ENCODE measurements around the gene NLRC5. TPM values are rescaled to one million over a fixed set of nuclear protein-coding genes. Genes with fewer than 3 reads are reported as not detected.

NLRC5 gene
- polyA plus RNA-seq, 1 donor from 2014 or later: 134 TPM

DNA sequence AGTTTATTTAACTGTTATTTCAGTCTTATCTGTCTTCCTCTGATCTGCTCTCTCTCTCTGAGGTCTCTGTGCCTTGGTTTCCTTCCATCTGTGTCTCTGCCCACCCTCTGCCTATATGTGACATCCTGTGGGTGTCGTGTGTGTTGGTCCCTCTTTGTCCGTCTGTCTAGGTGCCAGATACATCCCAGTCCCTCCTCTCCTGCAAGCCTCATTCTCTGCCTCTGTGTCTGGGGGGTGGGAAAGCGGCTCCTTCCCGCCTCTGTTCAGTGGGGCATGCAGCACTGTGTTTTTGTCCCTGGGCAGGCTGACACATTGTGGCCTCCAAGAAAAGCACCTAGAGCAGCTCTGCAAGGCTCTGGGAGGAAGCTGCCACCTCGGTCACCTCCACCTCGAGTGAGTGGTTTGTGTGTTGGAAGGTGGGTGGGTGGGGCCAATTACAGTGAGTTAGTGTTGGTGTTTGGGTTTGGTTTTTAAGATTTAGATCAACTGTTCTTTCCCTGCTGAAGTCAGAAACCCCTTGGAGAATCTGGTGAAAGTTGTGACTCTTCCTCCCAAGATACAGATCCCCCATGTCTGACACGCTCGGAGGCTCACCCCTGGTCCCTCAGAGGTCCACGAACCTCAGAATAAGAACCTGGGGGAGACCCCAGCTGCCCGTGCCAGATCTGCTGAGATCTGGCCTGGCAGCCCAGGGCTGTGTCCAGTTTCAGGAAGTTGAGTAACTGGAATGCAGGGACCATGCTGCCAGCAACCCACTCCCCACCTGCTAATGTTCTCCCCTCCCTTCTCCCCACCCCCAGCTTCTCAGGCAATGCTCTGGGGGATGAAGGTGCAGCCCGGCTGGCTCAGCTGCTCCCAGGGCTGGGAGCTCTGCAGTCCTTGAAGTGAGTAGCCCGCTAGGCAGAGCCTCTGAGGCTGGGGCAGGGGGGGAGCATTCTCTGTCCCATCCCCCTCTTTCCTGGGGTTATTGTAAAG is 52.1 kb downstream of the NLRC5 start:
- H3K27ac Mint-ChIP-seq: peak overlapping the region; percentile 88 to 100 (median 98)
- H3K9me3 Mint-ChIP-seq: no peaks in the 10 kb centered on the region
- peaks cover 48 to 68% (median 65%) of the 10 kb centered on the region in 3 donors for H3K4me1 Mint-ChIP-seq
- peaks cover 19% of the 10 kb centered on the region for H3K36me3 Mint-ChIP-seq
- H3K27me3 Mint-ChIP-seq: peaks cover 5% of the 10 kb centered on the region
- H3K4me3 Mint-ChIP-seq: peak overlapping the region; percentile 76 to 90 (median 83)

GRCh38 chr16:57042157-57043111 is 53.1 kb downstream of the NLRC5 start:
- Mint-ChIP-seq H3K27me3 (peaks cover 5% of the 10 kb centered on the region), H3K4me3 (peak overlapping the region; percentile 76 to 90 (median 81)), H3K4me1 (peaks cover 48 to 69% (median 68%) of the 10 kb centered on the region in 3 donors), H3K36me3 (peaks cover 19% of the 10 kb centered on the region), H3K9me3 (no peaks in the 10 kb centered on the region), H3K27ac (peak overlapping the region; percentile 88 to 100 (median 98))

GRCh38 chr16:57043248-57043647 is 53.9 kb downstream of the NLRC5 start:
- Mint-ChIP-seq H3K27me3 (peaks cover 5% of the 10 kb centered on the region), H3K36me3 (peaks cover 19% of the 10 kb centered on the region), H3K27ac (peak overlapping the region; percentile 88 to 100 (median 98))

GRCh38 chr16:57044931-57045693 is 55.8 kb downstream of the NLRC5 start:
- Mint-ChIP-seq H3K36me3 (peaks cover 14% of the 10 kb centered on the region), H3K9me3 (no peaks in the 10 kb centered on the region), H3K4me1 (peaks cover 43 to 65% (median 64%) of the 10 kb centered on the region in 3 donors), H3K27ac (peak overlapping the region; percentile 88 to 100 (median 98)), H3K27me3 (peaks cover 4% of the 10 kb centered on the region), H3K4me3 (peak overlapping the region; percentile 28 to 88 (median 77))

More at GRCh38 chr16:57043248-57043647, 53.9 kb downstream of the NLRC5 start:
- H3K9me3 Mint-ChIP-seq: no peaks in the 10 kb centered on the region
- peaks cover 54 to 70% (median 67%) of the 10 kb centered on the region in 3 donors for H3K4me1 Mint-ChIP-seq
- H3K4me3 Mint-ChIP-seq: peak overlapping the region; percentile 76 to 90 (median 81)

GRCh38 chr16:57045694-57046381 is 56.5 kb downstream of the NLRC5 start:
- Mint-ChIP-seq H3K27me3 (peaks cover 1% of the 10 kb centered on the region), H3K4me1 (peaks cover 39 to 58% (median 58%) of the 10 kb centered on the region in 3 donors), H3K36me3 (peaks cover 11% of the 10 kb centered on the region), H3K9me3 (no peaks in the 10 kb centered on the region), H3K4me3 (peak overlapping the region; percentile 38 to 88 (median 77)), H3K27ac (peak overlapping the region; percentile 88 to 100 (median 98))

DNA sequence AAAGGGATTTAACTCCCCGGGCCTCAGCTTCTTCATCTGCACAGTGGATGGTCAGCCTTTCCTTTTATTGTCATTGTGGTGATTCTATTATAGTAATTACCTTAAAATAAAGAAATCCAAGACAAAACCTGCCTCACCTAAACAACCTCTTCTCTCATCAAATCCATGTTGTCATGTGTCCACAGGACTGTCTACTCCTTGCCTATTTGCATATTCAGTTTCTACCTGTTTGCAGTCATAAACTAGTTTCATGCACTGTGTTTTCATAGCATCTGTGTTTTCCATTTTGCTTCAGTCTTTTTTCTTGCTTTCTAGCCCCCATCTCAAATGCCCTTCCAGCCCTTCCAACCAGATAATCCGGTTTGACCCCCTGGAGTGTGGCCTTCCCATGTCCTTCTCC is 58.7 kb downstream of the NLRC5 start:
- H3K4me3 Mint-ChIP-seq: peak overlapping the region in 2 of 4 donors; percentile 0 to 53
- no peaks in the 10 kb centered on the region for H3K27me3 Mint-ChIP-seq
- H3K9me3 Mint-ChIP-seq: no peaks in the 10 kb centered on the region
- H3K27ac Mint-ChIP-seq: peak overlapping the region; percentile 5 to 59 (median 53)
- peaks cover 7% of the 10 kb centered on the region for H3K36me3 Mint-ChIP-seq
- H3K4me1 Mint-ChIP-seq: peaks cover 22 to 41% (median 38%) of the 10 kb centered on the region in 3 donors

DNA sequence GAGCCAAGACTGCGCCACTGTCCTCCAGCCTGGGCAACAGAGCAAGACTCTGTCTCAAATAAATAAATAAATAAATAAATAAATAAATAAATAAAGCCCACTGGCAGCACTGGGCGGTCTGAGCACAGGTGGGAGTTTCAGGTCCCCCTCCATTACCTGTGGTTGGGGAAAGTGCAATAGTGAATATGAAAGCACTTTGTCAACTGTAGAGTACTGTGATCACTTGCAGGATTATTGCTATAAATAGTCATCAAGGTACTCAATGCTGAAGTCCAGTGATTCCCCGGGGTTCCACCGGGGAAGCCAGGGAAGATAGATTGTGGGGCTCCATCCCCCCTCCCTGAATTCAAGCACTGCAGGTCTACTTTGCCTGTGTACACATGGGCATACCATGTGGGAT is 60.3 kb downstream of the NLRC5 start:
- H3K4me1 Mint-ChIP-seq: peaks cover 17 to 33% (median 27%) of the 10 kb centered on the region in 3 donors
- H3K27me3 Mint-ChIP-seq: no peaks in the 10 kb centered on the region

GRCh38 chr16:57051696-57052228 is 62.4 kb downstream of the NLRC5 start:
- Mint-ChIP-seq H3K27me3 (no peaks in the 10 kb centered on the region), H3K36me3 (peaks cover 2% of the 10 kb centered on the region), H3K4me1 (peaks cover 7 to 20% (median 15%) of the 10 kb centered on the region in 3 donors), H3K27ac (peak overlapping the region in 2 of 3 donors; percentile 59 to 86), H3K9me3 (no peaks in the 10 kb centered on the region), H3K4me3 (peak overlapping the region in 1 of 4 donors; percentile 52)

More for the DNA sequence above, 60.3 kb downstream of the NLRC5 start:
- Mint-ChIP-seq H3K36me3 (peaks cover 3% of the 10 kb centered on the region), H3K27ac (peak overlapping the region in 1 of 3 donors; percentile 59), H3K4me3 (no peak overlapping the region), H3K9me3 (no peaks in the 10 kb centered on the region)

GRCh38 chr16:57053206-57053605 is 63.8 kb downstream of the NLRC5 start:
- Mint-ChIP-seq H3K27me3 (no peaks in the 10 kb centered on the region), H3K9me3 (no peaks in the 10 kb centered on the region), H3K36me3 (peaks cover 3% of the 10 kb centered on the region), H3K4me1 (peaks cover 2 to 10% (median 6%) of the 10 kb centered on the region in 3 donors), H3K4me3 (no peak overlapping the region), H3K27ac (peak overlapping the region in 1 of 3 donors; percentile 51)

DNA sequence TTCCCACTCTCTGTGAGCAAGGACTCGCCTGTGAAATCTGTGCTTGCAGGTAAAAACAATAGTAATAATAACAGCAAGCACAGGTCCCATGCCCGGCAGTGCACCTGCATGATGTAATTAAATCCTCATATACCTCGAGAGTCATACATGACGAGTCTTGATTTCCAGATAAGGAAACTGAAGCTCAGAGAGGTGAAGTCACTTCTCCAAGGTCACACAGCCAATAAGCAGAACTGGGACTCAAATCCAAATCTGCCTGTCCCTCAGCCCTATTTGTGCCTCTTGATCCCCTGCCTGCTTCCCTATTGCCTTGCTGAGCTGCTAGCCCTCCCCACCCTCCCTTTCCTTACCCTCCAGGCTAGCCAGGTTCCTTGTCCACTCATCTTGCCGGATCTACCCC is 65.0 kb downstream of the NLRC5 start:
- H3K36me3 Mint-ChIP-seq: peaks cover 3% of the 10 kb centered on the region
- no peak overlapping the region for H3K4me3 Mint-ChIP-seq
- no peaks in the 10 kb centered on the region for H3K9me3 Mint-ChIP-seq
- H3K27ac Mint-ChIP-seq: peak overlapping the region in 2 of 3 donors; percentile 21 to 82
- no peaks in the 10 kb centered on the region for H3K27me3 Mint-ChIP-seq
- H3K4me1 Mint-ChIP-seq: peaks cover 0 to 4% (median 0%) of the 10 kb centered on the region in 3 donors

DNA sequence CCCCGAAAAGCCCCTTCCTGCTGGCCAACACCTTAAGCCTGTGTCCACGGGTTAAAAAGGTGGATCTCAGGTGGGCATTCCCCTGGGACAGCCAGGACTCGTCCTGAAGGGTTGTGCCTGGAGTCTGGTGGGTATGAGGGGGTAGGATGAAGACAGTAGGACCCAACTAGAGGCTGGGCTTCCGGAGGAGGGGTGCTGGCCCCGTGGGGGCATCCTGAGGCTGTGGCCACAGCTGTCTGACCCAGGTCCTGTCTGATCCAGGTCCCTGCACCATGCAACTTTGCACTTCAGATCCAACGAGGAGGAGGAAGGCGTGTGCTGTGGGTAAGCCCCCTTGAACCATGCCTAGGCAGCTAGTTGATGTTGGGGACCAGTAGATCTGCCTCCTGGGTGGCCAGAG is 65.4 kb downstream of the NLRC5 start:
- no peaks in the 10 kb centered on the region for H3K9me3 Mint-ChIP-seq
- no peak overlapping the region for H3K4me3 Mint-ChIP-seq
- H3K4me1 Mint-ChIP-seq: peaks cover 0 to 2% (median 0%) of the 10 kb centered on the region in 3 donors
- peak overlapping the region in 2 of 3 donors; percentile 19 to 32 for H3K27ac Mint-ChIP-seq
- no peaks in the 10 kb centered on the region for H3K27me3 Mint-ChIP-seq
- H3K36me3 Mint-ChIP-seq: peaks cover 3% of the 10 kb centered on the region

GRCh38 chr16:57055671-57056070 is 66.3 kb downstream of the NLRC5 start:
- peaks cover 3% of the 10 kb centered on the region for H3K36me3 Mint-ChIP-seq
- no peak overlapping the region for H3K4me3 Mint-ChIP-seq
- H3K27me3 Mint-ChIP-seq: no peaks in the 10 kb centered on the region
- peak overlapping the region in 2 of 3 donors; percentile 18 to 19 for H3K27ac Mint-ChIP-seq
- peaks cover 0 to 1% (median 0%) of the 10 kb centered on the region in 3 donors for H3K4me1 Mint-ChIP-seq
- no peaks in the 10 kb centered on the region for H3K9me3 Mint-ChIP-seq

GRCh38 chr16:57058291-57058861 is 69.0 kb downstream of the NLRC5 start:
- Mint-ChIP-seq H3K36me3 (peaks cover 10% of the 10 kb centered on the region), H3K4me1 (peaks cover 0 to 3% (median 1%) of the 10 kb centered on the region in 3 donors), H3K27ac (peak overlapping the region in 2 of 3 donors; percentile 59 to 67), H3K27me3 (no peaks in the 10 kb centered on the region), H3K9me3 (no peaks in the 10 kb centered on the region), H3K4me3 (no peak overlapping the region)

Measured in IgD-negative memory B cell (primary cell).